Activated CD8-positive, alpha-beta T cell treated with anti-CD3 and anti-CD28 coated beads, Interleukin-2, amount 10 ng/mL, durations not matched to agents 7 days and 5 days (primary cell): ENCODE measurements around the gene FMNL1. TPM values are rescaled to one million over a fixed set of nuclear protein-coding genes. Genes with fewer than 3 reads are reported as not detected.
A peak's percentile ranks its signal among the peaks of the same experiment; 100 is the strongest.

Source experiments
- ATAC-seq: fragments of 150-1000 bp; cut with Tn5 transposase; one replicate; pipeline ENCODE4 v1.10.0; 2021; ENCODE audit warnings: moderate library complexity
- CTCF ChIA-PET: fragments of 350-600 bp; sonication (Branson Sonifier 250); formaldehyde crosslinking; loops from one replicate; lab custom pipeline; 2021; ENCODE audit warnings: antibody characterized with exemption; lab: Charles Lee
- POLR2A ChIA-PET: fragments of 350-600 bp; sonication (Branson Sonifier 250); formaldehyde crosslinking; loops from one replicate; lab custom pipeline; 2021; ENCODE audit warnings: antibody characterized with exemption; lab: Charles Lee
- DNase-seq: peaks from one replicate; pipeline ENCODE4 v3.0.0-alpha.2; 2020
- H3K27ac Mint-ChIP-seq: one replicate; pipeline ENCODE4 v1.8.0; 2021; ENCODE audit warnings: mild to moderate bottlenecking, mixed read lengths
- H3K27me3 Mint-ChIP-seq: one replicate; pipeline ENCODE4 v1.8.0; 2021; ENCODE audit warnings: low read depth, mixed read lengths
- H3K36me3 Mint-ChIP-seq: one replicate; pipeline ENCODE4 v1.8.0; 2021; ENCODE audit warnings: low read depth, mixed read lengths
- H3K4me1 Mint-ChIP-seq: one replicate; pipeline ENCODE4 v1.8.0; 2021; ENCODE audit warnings: low read depth, mixed read lengths
- H3K4me3 Mint-ChIP-seq: one replicate; pipeline ENCODE4 v1.8.0; 2021; ENCODE audit warnings: mild to moderate bottlenecking, mixed read lengths
- H3K9me3 Mint-ChIP-seq: one replicate; pipeline ENCODE4 v1.8.0; 2022; ENCODE audit warnings: mixed read lengths; ENCODE audit not compliant: insufficient read depth
- total RNA-seq, 2 experiments: library from RNA; stranded (reverse); gene quantifications; one replicate each; pipeline ENCODE4 v1.2.3, GENCODE V29; 2021

FMNL1 gene
- total RNA-seq, 2 experiments from 2014 or later: 375 to 395 TPM

DNA sequence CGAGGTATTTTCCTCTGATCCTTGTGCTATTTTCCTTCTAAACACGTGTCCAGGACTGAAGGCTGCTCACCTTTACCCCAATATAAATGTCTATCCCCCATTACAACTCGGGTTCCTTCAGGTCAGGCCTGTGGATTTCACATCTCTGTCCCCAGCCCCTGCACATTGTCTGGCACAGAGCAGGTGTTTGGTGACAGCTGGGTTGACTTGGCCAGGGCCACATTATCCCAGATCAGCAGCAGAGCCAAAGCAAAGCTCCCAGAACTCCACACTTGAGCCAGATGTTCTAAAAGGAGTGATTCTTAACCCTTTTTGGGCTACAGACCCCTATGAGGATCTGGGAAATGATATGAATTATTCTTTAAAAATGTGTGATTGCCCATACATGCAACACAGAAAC is 58.2 kb downstream of the FMNL1 start:
- no peak for DNase-seq
- Mint-ChIP-seq H3K27me3 (no peaks in the 10 kb centered on the region), H3K36me3 (peaks cover 41% of the 10 kb centered on the region), H3K4me1 (peaks cover 38% of the 10 kb centered on the region), H3K4me3 (no peak overlapping the region), H3K9me3 (no peaks in the 10 kb centered on the region), H3K27ac (no peak overlapping the region)
- ChIA-PET CTCF (interaction anchor here (4.6 to 6.3 kb wide), 2 partner anchors 36 to 105 kb away, joined by 73 to 199 read pairs; partner anchors contain the start of gene MAP3K14), POLR2A (no interaction called here)
- ATAC-seq: no peak

DNA sequence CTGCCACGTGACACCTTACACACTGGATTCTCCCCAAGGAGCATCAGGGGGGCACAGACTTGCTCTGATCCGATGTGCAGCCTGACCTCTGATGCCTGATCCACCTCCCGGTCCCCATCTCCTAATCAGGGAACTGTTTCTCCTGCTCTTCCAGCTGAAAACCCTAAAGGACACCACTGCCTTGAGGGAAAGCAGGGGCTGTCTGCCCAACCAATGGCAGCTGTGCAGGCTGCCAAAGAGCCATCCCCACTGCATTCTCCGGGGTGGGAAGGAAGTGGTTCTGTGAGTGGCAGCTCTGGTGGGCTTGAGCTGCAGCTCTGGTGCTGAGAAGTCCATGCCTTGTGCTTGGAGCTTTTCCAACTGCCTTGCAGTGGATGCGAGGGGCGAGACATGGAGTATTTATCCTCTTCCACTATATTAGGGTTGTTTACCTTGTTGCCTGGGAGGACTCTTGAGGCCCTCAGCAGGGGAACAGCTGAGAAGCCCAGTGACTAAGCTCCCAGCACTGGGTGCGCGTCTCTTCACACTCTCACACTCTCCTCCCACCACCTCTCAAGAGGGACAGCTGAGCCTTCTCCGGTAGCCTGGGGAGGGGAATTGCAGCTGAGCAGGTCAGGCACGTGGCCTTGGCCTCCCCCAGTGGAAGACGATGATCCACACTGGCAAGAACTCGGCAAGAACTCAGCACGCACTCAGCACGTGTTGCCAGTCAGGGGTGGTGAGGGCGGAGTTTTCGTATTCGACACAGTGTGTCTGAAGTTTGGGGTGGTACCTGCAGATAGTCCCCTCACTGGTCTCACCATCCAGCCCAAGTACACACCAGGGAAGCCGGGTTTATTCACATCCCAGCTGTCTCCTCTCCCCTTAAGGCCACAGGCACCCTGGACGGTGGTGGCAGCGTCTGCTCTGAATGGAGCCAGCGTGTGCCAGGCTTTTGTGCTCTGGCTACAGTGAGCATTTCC is 61.3 kb downstream of the FMNL1 start:
- DNase-seq: peak; percentile 29
- peak; percentile 54 for ATAC-seq
- ChIA-PET CTCF (interaction anchor here (0.9 to 4.4 kb wide), 8 partner anchors 29 to 134 kb away, joined by 3 to 25 read pairs (median 6); partner anchors contain the start of genes HEXIM1 and MAP3K14), POLR2A (no interaction called here)
- Mint-ChIP-seq H3K36me3 (peaks cover 46% of the 10 kb centered on the region), H3K27me3 (no peaks in the 10 kb centered on the region), H3K4me1 (peaks cover 32% of the 10 kb centered on the region), H3K27ac (peak overlapping the region; percentile 77), H3K9me3 (no peaks in the 10 kb centered on the region), H3K4me3 (no peak overlapping the region)

DNA sequence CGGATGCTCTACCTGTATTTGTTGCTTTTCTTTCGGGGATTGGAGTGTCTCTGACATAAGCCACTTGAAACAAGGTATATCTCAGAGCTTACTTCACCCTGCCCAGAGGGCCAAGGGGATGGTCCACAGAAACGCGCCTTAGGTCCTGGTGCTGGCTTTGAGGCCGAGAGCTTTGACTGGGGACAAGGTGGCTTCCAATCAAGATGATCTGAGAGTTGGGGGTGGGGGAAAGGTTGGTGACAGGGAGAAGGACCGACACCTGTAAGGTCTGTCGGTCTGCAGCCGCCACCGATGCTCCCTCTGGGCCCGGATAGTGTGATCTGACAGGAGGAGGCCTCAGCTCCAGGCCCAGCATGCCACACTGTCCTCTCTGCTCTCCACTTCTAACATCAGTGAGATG is 62.0 kb downstream of the FMNL1 start:
- DNase-seq: no peak
- Mint-ChIP-seq H3K9me3 (no peaks in the 10 kb centered on the region), H3K27ac (peak overlapping the region; percentile 77), H3K36me3 (peaks cover 47% of the 10 kb centered on the region), H3K4me1 (peaks cover 30% of the 10 kb centered on the region), H3K4me3 (no peak overlapping the region), H3K27me3 (no peaks in the 10 kb centered on the region)
- CTCF ChIA-PET: interaction anchor here (0.9 to 4.4 kb wide), 7 partner anchors 28 to 135 kb away, joined by 3 to 25 read pairs (median 6); partner anchors contain the start of genes HEXIM1 and MAP3K14
- ATAC-seq: no peak
- POLR2A ChIA-PET: interaction anchor here (1.0 kb wide), 1 partner anchor 33 kb away, joined by 4 read pairs; no protein-coding TSS in a partner anchor

DNA sequence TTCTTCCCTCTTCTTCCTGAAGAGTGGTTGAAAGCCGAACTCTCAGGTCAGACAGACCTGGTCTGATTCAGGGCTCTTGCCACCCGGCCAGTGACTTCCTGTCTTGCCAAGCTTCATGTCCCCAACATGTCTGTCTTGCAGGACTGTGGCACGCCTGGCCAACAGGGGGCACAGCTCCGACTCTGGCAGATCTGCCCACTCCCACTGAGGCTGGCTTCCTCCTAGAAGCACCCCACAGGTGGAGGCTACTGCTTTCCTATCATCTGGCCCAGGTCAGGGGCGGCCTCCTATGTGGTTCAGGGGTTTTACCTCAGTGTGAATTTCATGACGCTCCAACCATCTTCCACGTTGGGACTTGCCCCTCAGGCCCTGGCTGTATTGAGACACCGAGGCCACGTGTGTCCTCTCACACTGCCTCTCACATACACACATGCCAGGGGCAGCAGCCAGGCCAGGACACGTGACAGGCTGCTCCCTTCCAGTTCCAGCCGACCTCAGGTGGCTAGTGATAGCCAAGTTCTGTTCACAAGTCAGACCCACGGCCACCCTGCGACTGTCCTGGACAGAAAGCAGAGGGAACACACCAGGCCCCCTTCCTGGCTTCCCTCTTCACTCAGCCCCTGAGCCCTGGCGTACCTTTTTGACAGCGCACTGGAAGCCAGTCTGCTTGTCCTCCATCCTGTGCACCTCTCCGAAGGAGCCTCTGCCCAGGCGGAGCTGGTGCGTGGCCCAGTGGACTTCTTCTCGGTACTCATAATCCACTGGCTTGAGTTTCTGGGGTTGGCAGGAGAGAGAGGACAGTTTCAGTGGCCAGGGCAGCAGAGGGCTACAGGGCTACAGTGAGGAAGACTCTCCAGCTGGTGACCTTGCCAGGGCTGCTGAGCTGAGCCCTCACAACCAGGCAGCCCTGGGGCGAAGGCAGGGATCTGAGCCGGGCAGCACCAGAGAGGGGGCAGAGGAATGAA is 62.8 kb downstream of the FMNL1 start:
- CTCF ChIA-PET: interaction anchor here (0.9 to 5.9 kb wide), 10 partner anchors 8 to 101 kb away, joined by 3 to 33 read pairs (median 6); partner anchors contain the start of gene MAP3K14

DNA sequence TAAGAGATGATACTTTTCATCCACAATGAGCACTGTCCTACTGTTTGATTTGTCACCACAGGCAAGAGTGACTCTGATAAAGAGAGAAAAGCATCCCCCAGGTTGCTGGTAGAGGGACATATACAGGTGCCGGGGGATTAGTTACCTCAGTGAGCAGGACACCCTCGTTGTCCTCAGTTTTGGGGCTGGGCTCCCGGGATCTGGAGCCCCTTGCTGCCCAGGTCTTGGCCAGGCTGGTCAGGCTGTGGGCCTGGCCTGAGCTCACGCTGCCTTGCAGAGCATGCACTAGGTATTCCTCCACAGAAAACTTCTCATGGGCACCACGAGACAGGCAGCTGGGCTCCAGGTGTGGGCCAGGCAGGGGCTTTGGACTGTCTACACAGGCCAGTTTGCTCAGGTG is 64.6 kb downstream of the FMNL1 start:
- DNase-seq (no peak), ATAC-seq (no peak)
- CTCF ChIA-PET: interaction anchor here (0.8 to 5.9 kb wide), 11 partner anchors 9 to 99 kb away, joined by 3 to 33 read pairs (median 5); partner anchors contain the start of gene MAP3K14
- Mint-ChIP-seq H3K36me3 (peaks cover 53% of the 10 kb centered on the region), H3K27ac (peak overlapping the region; percentile 72), H3K4me1 (peaks cover 43% of the 10 kb centered on the region), H3K27me3 (no peaks in the 10 kb centered on the region), H3K9me3 (no peaks in the 10 kb centered on the region), H3K4me3 (no peak overlapping the region)
- POLR2A ChIA-PET: no interaction called here

More for the DNA sequence above, 62.8 kb downstream of the FMNL1 start:
- Mint-ChIP-seq H3K9me3 (no peaks in the 10 kb centered on the region), H3K36me3 (peaks cover 48% of the 10 kb centered on the region), H3K27ac (peak overlapping the region; percentile 77), H3K4me1 (peaks cover 26% of the 10 kb centered on the region), H3K4me3 (no peak overlapping the region), H3K27me3 (no peaks in the 10 kb centered on the region)
- POLR2A ChIA-PET: interaction anchor here (1.0 kb wide), 1 partner anchor 32 kb away, joined by 4 read pairs; no protein-coding TSS in a partner anchor
- DNase-seq (peak; percentile 42), ATAC-seq (peak; percentile 53)

DNA sequence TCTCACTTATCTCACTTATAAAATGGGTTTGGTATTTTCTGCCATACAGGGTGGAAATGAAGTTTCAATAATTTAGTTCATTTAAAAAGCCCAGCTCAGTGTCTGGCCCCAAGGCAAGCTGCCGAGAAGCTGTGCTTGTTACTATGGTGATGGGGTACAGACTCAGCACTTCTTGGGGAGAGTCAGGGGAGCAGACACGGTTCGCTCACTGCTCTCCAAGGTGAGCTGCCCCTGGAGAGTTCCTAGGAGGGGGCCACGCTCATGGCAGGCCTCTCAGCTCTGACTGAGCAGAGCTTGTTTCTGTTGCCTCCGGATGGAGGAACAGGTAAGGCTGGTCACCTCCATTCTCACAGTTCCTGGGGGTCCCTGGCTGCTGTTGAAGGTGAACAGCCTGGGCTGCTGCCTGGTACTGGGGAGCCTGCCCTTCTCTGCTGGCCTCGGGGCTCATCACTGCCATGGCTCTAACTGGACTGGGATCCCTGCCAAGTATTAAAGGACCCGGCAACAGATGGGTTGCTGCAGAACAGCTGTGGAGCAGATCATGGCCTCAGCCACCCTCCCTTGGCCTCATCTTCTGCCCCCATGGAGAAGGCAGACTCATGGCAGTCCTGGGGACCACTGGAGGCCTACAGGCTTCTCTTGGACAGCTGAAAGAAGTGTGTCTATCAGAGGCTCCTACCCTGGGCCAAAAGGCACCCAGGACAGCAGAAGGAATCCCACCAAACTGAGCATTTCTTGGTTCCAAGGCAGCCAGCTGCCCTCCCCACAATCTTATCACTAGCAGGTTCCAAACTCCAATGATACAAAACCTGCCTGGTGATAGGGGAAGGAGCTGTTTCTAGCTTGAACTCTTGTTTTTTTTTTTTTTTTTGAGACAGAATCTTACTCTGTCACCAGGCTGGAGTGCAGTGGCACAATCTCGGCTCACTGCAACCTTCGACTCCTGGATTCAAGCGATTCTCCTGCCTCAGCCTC is 66.1 kb downstream of the FMNL1 start:
- H3K36me3 Mint-ChIP-seq: peaks cover 45% of the 10 kb centered on the region
- H3K27ac Mint-ChIP-seq: no peak overlapping the region
- POLR2A ChIA-PET: interaction anchor here (0.5 to 1.4 kb wide), 4 partner anchors 25 to 140 kb away, joined by 3 to 4 read pairs (median 3); no protein-coding TSS in a partner anchor

DNA sequence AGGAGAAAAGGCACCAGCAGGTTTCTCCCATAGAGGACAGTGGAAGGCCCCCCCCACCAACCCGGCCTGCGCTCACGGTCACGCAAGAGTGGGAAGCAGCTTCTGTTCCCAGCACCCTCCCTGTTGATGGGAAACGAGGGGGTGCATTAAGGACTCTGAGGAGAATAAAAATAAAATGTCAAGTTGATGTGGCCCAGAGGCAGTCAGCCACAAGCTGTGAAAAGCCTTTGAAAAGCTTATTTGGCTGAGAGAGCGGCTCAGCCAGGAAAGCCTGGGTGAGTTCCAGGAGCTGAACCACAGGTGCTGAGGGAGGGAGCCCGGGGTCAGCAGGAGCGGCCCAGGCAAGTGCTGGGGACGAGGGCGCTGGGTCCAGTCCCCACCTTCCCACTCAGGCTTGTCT is 67.1 kb downstream of the FMNL1 start:
- POLR2A ChIA-PET: interaction anchor here (0.6 to 1.2 kb wide), 4 partner anchors 11 to 141 kb away, joined by 3 to 6 read pairs (median 4); no protein-coding TSS in a partner anchor
- H3K27me3 Mint-ChIP-seq: no peaks in the 10 kb centered on the region
- DNase-seq: no peak
- no peak overlapping the region for H3K4me3 Mint-ChIP-seq
- CTCF ChIA-PET: interaction anchor here (1.1 to 5.9 kb wide), 3 partner anchors 12 to 30 kb away, joined by 3 to 33 read pairs (median 4); no protein-coding TSS in a partner anchor
- H3K9me3 Mint-ChIP-seq: no peaks in the 10 kb centered on the region
- peaks cover 42% of the 10 kb centered on the region for H3K36me3 Mint-ChIP-seq
- peaks cover 49% of the 10 kb centered on the region for H3K4me1 Mint-ChIP-seq
- peak overlapping the region; percentile 50 for H3K27ac Mint-ChIP-seq
- no peak for ATAC-seq

More for the DNA sequence above, 66.1 kb downstream of the FMNL1 start:
- CTCF ChIA-PET: interaction anchor here (1.0 to 5.9 kb wide), 6 partner anchors 11 to 97 kb away, joined by 3 to 33 read pairs (median 4); no protein-coding TSS in a partner anchor
- Mint-ChIP-seq H3K9me3 (no peaks in the 10 kb centered on the region), H3K27me3 (no peaks in the 10 kb centered on the region), H3K4me3 (no peak overlapping the region), H3K4me1 (peaks cover 50% of the 10 kb centered on the region)
- ATAC-seq (no peak), DNase-seq (no peak)

DNA sequence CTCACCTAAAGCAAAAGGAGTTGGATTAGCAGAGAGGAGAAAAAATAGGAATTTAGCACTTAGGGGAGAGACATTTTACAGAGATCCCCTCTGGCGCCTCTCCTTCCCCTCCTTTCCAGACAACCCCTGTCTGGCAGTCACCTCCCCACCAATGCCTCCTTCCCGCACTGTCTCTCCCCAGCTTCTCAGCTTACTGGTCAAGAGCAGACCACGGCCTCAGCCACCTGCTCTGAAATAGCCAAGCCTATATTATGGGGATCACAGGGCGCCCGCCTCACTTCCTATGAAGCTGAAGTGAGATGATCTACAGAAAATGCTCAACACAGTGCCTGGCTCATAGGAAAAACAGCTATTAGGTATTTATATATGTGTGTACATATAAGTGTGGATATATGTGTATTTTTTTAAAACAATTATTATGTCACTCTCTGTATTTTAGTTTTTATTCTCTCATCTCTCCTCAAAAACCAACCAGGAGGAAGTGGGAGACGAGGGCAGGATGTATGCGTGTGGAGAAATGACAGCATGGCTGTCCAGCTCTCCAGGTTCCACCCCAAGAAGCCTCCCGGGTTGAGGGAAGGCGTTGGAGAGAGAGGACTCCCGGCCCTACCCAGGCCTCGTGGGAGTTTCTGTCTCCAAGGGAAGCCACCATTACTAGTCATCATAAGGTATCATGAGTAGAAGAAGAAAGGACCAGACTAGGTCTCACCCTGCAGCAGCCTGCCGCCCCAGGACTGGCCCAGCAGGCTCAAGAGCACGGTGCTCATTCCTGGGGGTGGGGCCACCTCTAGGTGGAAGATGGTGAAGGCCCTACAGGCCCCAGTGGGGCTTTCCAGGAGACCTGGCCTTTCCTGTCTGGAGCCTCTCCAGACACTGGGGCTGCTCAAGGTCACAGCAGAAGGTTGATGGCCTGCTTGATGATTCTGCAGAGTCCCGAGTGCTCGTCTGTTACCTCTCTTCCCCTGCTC is 67.9 kb downstream of the FMNL1 start:
- Mint-ChIP-seq H3K4me3 (no peak overlapping the region), H3K27ac (peak overlapping the region; percentile 76), H3K27me3 (no peaks in the 10 kb centered on the region), H3K4me1 (peaks cover 50% of the 10 kb centered on the region), H3K36me3 (peaks cover 37% of the 10 kb centered on the region), H3K9me3 (no peaks in the 10 kb centered on the region)
- no peak for ATAC-seq
- ChIA-PET CTCF (interaction anchor here (1.1 to 5.9 kb wide), 3 partner anchors 13 to 29 kb away, joined by 3 to 33 read pairs (median 4); no protein-coding TSS in a partner anchor), POLR2A (interaction anchor here (0.6 to 1.2 kb wide), 3 partner anchors 10 to 91 kb away, joined by 4 to 6 read pairs (median 4); no protein-coding TSS in a partner anchor)
- no peak for DNase-seq

DNA sequence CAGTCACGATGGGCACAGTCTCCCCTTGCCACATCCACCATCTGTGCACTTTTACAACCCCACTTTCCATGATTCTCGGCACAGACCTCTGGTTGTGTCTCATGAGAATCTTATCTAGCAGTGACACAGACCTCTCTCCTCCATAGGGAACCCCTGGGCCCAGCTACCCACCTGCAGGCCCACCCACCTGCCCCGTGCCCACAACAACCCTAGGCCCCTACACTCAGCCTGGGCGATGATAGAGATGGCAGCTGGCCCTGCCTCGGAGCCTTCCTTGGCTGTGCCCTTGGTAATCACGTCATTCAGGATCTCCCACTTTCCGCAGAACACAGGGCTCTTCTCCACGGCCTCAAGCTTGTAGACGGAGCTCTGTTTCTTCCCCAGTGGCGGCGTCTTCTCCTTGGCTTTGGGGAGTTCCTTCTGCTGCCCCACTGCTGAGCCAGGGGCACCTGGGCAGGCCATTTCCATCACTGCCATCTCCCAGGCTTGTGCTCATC is 68.6 kb downstream of the FMNL1 start:
- H3K27ac Mint-ChIP-seq: peak overlapping the region; percentile 76
- ChIA-PET CTCF (interaction anchor here (1.5 to 5.9 kb wide), 3 partner anchors 13 to 22 kb away, joined by 4 to 33 read pairs (median 6); no protein-coding TSS in a partner anchor), POLR2A (no interaction called here)
- H3K27me3 Mint-ChIP-seq: no peaks in the 10 kb centered on the region
- no peaks in the 10 kb centered on the region for H3K9me3 Mint-ChIP-seq
- no peak for DNase-seq
- peaks cover 34% of the 10 kb centered on the region for H3K36me3 Mint-ChIP-seq
- peaks cover 58% of the 10 kb centered on the region for H3K4me1 Mint-ChIP-seq
- H3K4me3 Mint-ChIP-seq: no peak overlapping the region
- ATAC-seq: no peak
